Muscle layer of colon (tissue), 2 donors: ENCODE data around the gene DGAT2.

ENCODE experiments used
- H3K27ac ChIP-seq: one replicate; pipeline ENCODE4 v1.7.0; 2013; ENCODE audit warnings: low read depth, mild to moderate bottlenecking, low read length, moderate library complexity
- H3K27me3 ChIP-seq, 2 donors: one replicate each; pipeline ENCODE4 v1.7.0; 2013; ENCODE audit warnings: low read length in 2 of 2, mild to moderate bottlenecking in 2 of 2; ENCODE audit not compliant: insufficient read depth in 2 of 2, control insufficient read depth in 1 of 2
- H3K36me3 ChIP-seq: one replicate; pipeline ENCODE4 v1.7.0; 2013; ENCODE audit warnings: mild to moderate bottlenecking, low read length; ENCODE audit not compliant: insufficient read depth
- H3K4me1 ChIP-seq: one replicate; pipeline ENCODE4 v1.7.0; 2013; ENCODE audit warnings: mild to moderate bottlenecking, low read length; ENCODE audit not compliant: insufficient read depth
- H3K4me3 ChIP-seq, 2 donors: one replicate each; pipeline ENCODE4 v1.7.0; 2013; ENCODE audit warnings: low read length in 2 of 2, low read depth in 1 of 2, mild to moderate bottlenecking in 1 of 2, moderate library complexity in 1 of 2
- H3K9ac ChIP-seq: one replicate; pipeline ENCODE4 v1.7.0; 2013; ENCODE audit warnings: low read length
- H3K9me3 ChIP-seq: one replicate; pipeline ENCODE4 v1.7.0; 2013; ENCODE audit warnings: mild to moderate bottlenecking, low read length
- donor health status: abdominal sarcoma.
- donor health status: Adenocarcinoma of cecum.

DGAT2 gene

GRCh38 chr11:75849894-75850293 lies 81.3 kb downstream of the DGAT2 start:
- Histone ChIP-seq H3K9me3 (no peaks in the 10 kb centered on the region), H3K27ac (no peak overlapping the region), H3K9ac (no peak overlapping the region), H3K27me3 (no peaks in the 10 kb centered on the region), H3K4me3 (no peak overlapping the region), H3K4me1 (peaks cover 28% of the 10 kb centered on the region), H3K36me3 (no peaks in the 10 kb centered on the region)

- Histone ChIP-seq H3K9ac (no peak overlapping the region), H3K27me3 (no peaks in the 10 kb centered on the region), H3K27ac (no peak overlapping the region), H3K9me3 (no peaks in the 10 kb centered on the region), H3K4me3 (no peak overlapping the region), H3K36me3 (no peaks in the 10 kb centered on the region), H3K4me1 (peaks cover 28% of the 10 kb centered on the region)
These were observed 82.2 kb downstream of the DGAT2 start for GRCh38 chr11:75850787-75851186.
